Smooth muscle cell of trachea (primary cell): Measurements from ENCODE around the gene ANAPC4. TPM values are rescaled to one million over a fixed set of nuclear protein-coding genes. Genes with fewer than 3 reads are reported as not detected.

ENCODE experiments used
- total RNA-seq: library from RNA; depleted of rRNA; stranded (reverse); fragments of >200 nt; gene quantifications from 2 replicates; pipeline ENCODE4 v1.2.1, GENCODE V29; 2014

The ANAPC4 gene, protein sequence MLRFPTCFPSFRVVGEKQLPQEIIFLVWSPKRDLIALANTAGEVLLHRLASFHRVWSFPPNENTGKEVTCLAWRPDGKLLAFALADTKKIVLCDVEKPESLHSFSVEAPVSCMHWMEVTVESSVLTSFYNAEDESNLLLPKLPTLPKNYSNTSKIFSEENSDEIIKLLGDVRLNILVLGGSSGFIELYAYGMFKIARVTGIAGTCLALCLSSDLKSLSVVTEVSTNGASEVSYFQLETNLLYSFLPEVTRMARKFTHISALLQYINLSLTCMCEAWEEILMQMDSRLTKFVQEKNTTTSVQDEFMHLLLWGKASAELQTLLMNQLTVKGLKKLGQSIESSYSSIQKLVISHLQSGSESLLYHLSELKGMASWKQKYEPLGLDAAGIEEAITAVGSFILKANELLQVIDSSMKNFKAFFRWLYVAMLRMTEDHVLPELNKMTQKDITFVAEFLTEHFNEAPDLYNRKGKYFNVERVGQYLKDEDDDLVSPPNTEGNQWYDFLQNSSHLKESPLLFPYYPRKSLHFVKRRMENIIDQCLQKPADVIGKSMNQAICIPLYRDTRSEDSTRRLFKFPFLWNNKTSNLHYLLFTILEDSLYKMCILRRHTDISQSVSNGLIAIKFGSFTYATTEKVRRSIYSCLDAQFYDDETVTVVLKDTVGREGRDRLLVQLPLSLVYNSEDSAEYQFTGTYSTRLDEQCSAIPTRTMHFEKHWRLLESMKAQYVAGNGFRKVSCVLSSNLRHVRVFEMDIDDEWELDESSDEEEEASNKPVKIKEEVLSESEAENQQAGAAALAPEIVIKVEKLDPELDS
- total RNA-seq = 26.0 and 42.2 TPM in 2 replicates

DNA sequence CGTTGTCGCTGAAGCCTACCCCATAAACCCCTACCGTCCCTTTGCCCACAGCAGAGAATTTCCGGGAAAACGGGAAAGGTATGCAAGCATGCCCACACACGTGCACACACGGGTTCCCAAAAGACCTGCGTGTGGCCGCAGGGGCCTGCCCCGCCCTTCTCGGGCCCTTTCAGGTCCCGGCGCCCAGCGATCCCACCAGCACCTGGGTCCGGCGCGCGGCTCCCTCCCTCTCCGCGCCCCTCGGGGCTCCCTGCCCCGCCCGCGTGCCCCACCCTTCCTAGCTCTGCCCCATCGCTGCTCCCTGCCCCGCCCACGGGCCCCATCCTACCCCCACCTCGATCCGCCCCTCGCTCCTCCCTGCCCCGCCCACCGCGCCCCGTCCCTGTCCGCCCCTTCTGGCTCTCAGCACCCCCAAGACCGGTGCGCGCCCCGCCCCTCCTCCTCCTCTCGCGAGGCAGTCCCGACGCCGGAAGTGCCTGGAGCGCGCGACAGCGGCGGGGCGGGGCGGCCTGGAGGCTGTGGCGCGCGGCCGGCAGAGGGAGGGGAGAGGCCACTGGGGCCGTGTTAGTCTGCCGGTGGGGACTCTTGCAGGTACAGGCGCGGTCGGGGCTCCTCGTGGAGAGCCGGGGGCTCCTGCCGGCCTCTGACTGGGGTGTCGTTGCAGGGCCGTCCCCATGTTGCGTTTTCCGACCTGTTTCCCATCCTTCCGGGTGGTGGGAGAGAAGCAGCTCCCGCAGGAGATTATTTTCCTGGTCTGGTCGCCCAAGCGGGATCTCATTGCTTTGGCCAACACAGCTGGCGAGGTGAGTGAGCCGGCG is at the start of gene ANAPC4:
Gene ANAPC4 (plus strand): TSS at position 510 of the 818 bp plus-strand sequence. CDS start 165 bp downstream, at position 675.

Other genes starting within 250 kb of the ANAPC4 start
- 8.4 and 13.1 TPM in 2 replicates for gene SEPSECS, start 216.8 kb upstream of the ANAPC4 start, total RNA-seq
- gene PI4K2B, start 143.2 kb upstream of the ANAPC4 start, total RNA-seq = 31.4 and 51.2 TPM in 2 replicates
- 12.2 and 16.9 TPM in 2 replicates for gene ZCCHC4, start 64.5 kb upstream of the ANAPC4 start, total RNA-seq